Lower leg skin (tissue), 4 donors: Measurements from ENCODE around the gene JARID2. TPM values are rescaled to one million over a fixed set of nuclear protein-coding genes. Genes with fewer than 3 reads are reported as not detected.

ENCODE experiments used
- DNase-seq, 2 donors: peaks; one replicate each; pipeline ENCODE4 v3.0.0-alpha.2; 2019; ENCODE audit warnings: low spot score in 2 of 2
- H3K4me3 ChIP-seq: fragments of 200-600 bp; sonication (generic); 2 replicates; pipeline ENCODE4 v1.5.1; 2017; ENCODE audit warnings: mild to moderate bottlenecking, low read depth; ENCODE audit not compliant: poor library complexity, severe bottlenecking
- CTCF ChIP-seq, 3 donors: fragments of 450-650 bp; IDR thresholded peaks; one replicate each; pipeline ENCODE4 v1.5.1; 2016; ENCODE audit warnings: antibody characterized with exemption in 3 of 3, mild to moderate bottlenecking in 3 of 3, moderate library complexity in 2 of 3
- POLR2A ChIP-seq, 2 donors: fragments of 450-650 bp; IDR thresholded peaks; one replicate each; pipeline ENCODE4 v1.6.1; 2016 to 2017; ENCODE audit warnings: antibody characterized with exemption in 2 of 2, mild to moderate bottlenecking in 1 of 2, moderate library complexity in 1 of 2
- WGBS, 2 donors: methylation state at CpG; one replicate each; pipeline ENCODE4 v1.1.5; 2018; 5-methylcytosine and 5-hydroxymethylcytosine counted together
- intact Hi-C: fragments of 100-400 bp; cut with DNase I; formaldehyde crosslinking; loops from one replicate; pipeline ENCODE4 v1.15.0; 2023; ENCODE audit warnings: low total_unique reads
- total RNA-seq, 4 donors: library from RNA; depleted of rRNA; stranded (reverse); fragments of >200 nt; gene quantifications; one replicate each; pipeline ENCODE4 v1.1.0, GENCODE V29; 2016

JARID2 gene
- total RNA-seq, 4 donors from 2014 or later = 17.9 to 24.2 (median 21.6) TPM

- WGBS, 2 donors = 86 to 90% methylated on average over 2 of the region's 2 CpGs
- no peak for DNase-seq
- intact Hi-C loops = no loop called here
These were observed 86.6 kb downstream of the JARID2 start for GRCh38 chr6:15332446-15332845.

GRCh38 chr6:15335385-15335784 is 89.5 kb downstream of the JARID2 start:
- no peak for DNase-seq
- intact Hi-C loops = no loop called here
- TF ChIP-seq CTCF (IDR thresholded peaks at IDR 0.05) (no peak), POLR2A (IDR thresholded peaks at IDR 0.05) (no peak)
- no peak overlapping the region for H3K4me3 ChIP-seq

More at GRCh38 chr6:15332446-15332845, 86.6 kb downstream of the JARID2 start:
- no peak for TF ChIP-seq POLR2A (IDR thresholded peaks at IDR 0.05)
- no peak overlapping the region for H3K4me3 ChIP-seq

- TF ChIP-seq CTCF (IDR thresholded peaks at IDR 0.05) (no peak), POLR2A (IDR thresholded peaks at IDR 0.05) (no peak)
- H3K4me3 ChIP-seq = no peak overlapping the region
- DNase-seq = no peak
- intact Hi-C loops = no loop called here
- WGBS, 2 donors = 90 to 95% methylated on average over 4 of the region's 4 CpGs
These were observed 90.0 kb downstream of the JARID2 start for GRCh38 chr6:15335916-15336315.

- 46 to 63% methylated on average over 9 of the region's 9 CpGs for WGBS, 2 donors
- no peak for DNase-seq
- intact Hi-C loops = no loop called here
- TF ChIP-seq POLR2A (IDR thresholded peaks at IDR 0.05) (no peak), CTCF (IDR thresholded peaks at IDR 0.05) (no peak)
- H3K4me3 ChIP-seq = no peak overlapping the region
These were observed 91.2 kb downstream of the JARID2 start for GRCh38 chr6:15336900-15337560.

- no peak for DNase-seq
- 87 to 89% methylated on average over 3 of the region's 3 CpGs for WGBS, 2 donors
- TF ChIP-seq POLR2A (IDR thresholded peaks at IDR 0.05) (no peak), CTCF (IDR thresholded peaks at IDR 0.05) (no peak)
- no peak overlapping the region for H3K4me3 ChIP-seq
- intact Hi-C loops = no loop called here
These were observed 91.7 kb downstream of the JARID2 start for GRCh38 chr6:15337582-15337981.

GRCh38 chr6:15338476-15338875 is 92.6 kb downstream of the JARID2 start:
- DNase-seq = no peak
- TF ChIP-seq CTCF (IDR thresholded peaks at IDR 0.05) (no peak), POLR2A (IDR thresholded peaks at IDR 0.05) (no peak)
- H3K4me3 ChIP-seq = no peak overlapping the region
- 92 to 94% methylated on average over 1 of the region's 1 CpG for WGBS, 2 donors
- intact Hi-C loops = no loop called here
